GM23248 (cell line): ENCODE results near the gene HTR3B. TPM values are rescaled to one million over a fixed set of nuclear protein-coding genes. Genes with fewer than 3 reads are reported as not detected.

Source experiments
- DNase-seq: peaks from one replicate; pipeline ENCODE4 v3.0.0-alpha.2; 2015
- H2AFZ ChIP-seq: fragments of 200-600 bp; sonication (generic); 2 replicates; pipeline ENCODE4 v1.6.1; 2016; ENCODE audit warnings: antibody characterized with exemption
- H3F3A ChIP-seq: fragments of 200-600 bp; sonication (generic); 2 replicates; pipeline ENCODE4 v1.6.1; 2016; ENCODE audit warnings: mild to moderate bottlenecking, antibody characterized with exemption, mixed run types; ENCODE audit not compliant: insufficient read depth
- H3K27ac ChIP-seq: fragments of 200-600 bp; sonication (generic); 2 replicates; pipeline ENCODE4 v1.5.1; 2016; ENCODE audit warnings: mild to moderate bottlenecking
- H3K27me3 ChIP-seq: fragments of 200-600 bp; sonication (generic); replicated peaks from 2 replicates; pipeline ENCODE4 v1.6.1; 2016; ENCODE audit warnings: mild to moderate bottlenecking; ENCODE audit not compliant: insufficient read depth
- H3K36me3 ChIP-seq: fragments of 200-600 bp; sonication (generic); 2 replicates; pipeline ENCODE4 v1.6.1; 2016; ENCODE audit warnings: low read depth, mild to moderate bottlenecking
- H3K4me1 ChIP-seq: fragments of 200-600 bp; sonication (generic); 2 replicates; pipeline ENCODE4 v1.6.1; 2016; ENCODE audit warnings: mild to moderate bottlenecking; ENCODE audit not compliant: insufficient read depth
- H3K4me2 ChIP-seq: fragments of 200-600 bp; sonication (generic); one replicate; pipeline ENCODE4 v1.6.1; 2016; ENCODE audit warnings: mild to moderate bottlenecking; ENCODE audit not compliant: unreplicated experiment
- H3K4me3 ChIP-seq: fragments of 200-600 bp; sonication (generic); 2 replicates; pipeline ENCODE4 v1.5.1; 2016; ENCODE audit warnings: mild to moderate bottlenecking
- H3K79me2 ChIP-seq: fragments of 200-600 bp; sonication (generic); 2 replicates; pipeline ENCODE4 v1.6.1; 2016; ENCODE audit warnings: mild to moderate bottlenecking; ENCODE audit not compliant: insufficient read depth
- H3K9ac ChIP-seq: fragments of 200-600 bp; sonication (generic); 2 replicates; pipeline ENCODE4 v1.6.1; 2016; ENCODE audit warnings: mild to moderate bottlenecking
- H3K9me2 ChIP-seq: fragments of 200-600 bp; sonication (generic); 2 replicates; pipeline ENCODE4 v1.6.1; 2016; ENCODE audit warnings: mixed run types, mild to moderate bottlenecking, moderate library complexity; ENCODE audit not compliant: insufficient read depth
- H3K9me3 ChIP-seq: fragments of 200-600 bp; sonication (generic); one replicate; pipeline ENCODE4 v1.6.1; 2017; ENCODE audit warnings: low read depth
- H4K20me1 ChIP-seq: fragments of 200-600 bp; sonication (generic); 2 replicates; pipeline ENCODE4 v1.6.0; 2016; ENCODE audit not compliant: insufficient read depth
- EZH2 ChIP-seq: fragments of 200-600 bp; sonication (generic); IDR thresholded peaks from 2 replicates; pipeline ENCODE4 v1.6.1; 2018; ENCODE audit warnings: antibody characterized with exemption, mild to moderate bottlenecking; ENCODE audit not compliant: insufficient read depth, poor library complexity, severe bottlenecking
- EZH2phosphoT487 ChIP-seq: fragments of 200-600 bp; sonication (generic); IDR thresholded peaks from 2 replicates; pipeline ENCODE4 v1.6.1; 2018; ENCODE audit warnings: antibody characterized with exemption, moderate library complexity, mild to moderate bottlenecking, low read depth; ENCODE audit not compliant: insufficient read depth
- WGBS, 2 experiments: methylation state at CpG; one replicate each; pipeline ENCODE4 v1.1.6; 2015 to 2017; ENCODE audit warnings: low lambda C conversion rate in 2 of 2, low coverage in 1 of 2; ENCODE audit errors: missing lambda C conversion rate in 2 of 2; 5-methylcytosine and 5-hydroxymethylcytosine counted together
- in situ Hi-C: fragments of 300-500 bp; cut with MboI; formaldehyde crosslinking; loops from 2 replicates; pipeline ENCODE4 v1.15.0; 2020
- polyA plus RNA-seq: library from polyadenylated mRNA; unstranded; fragments of >200 nt; fragmentation: Nextera tagmentation; extraction: Ambion mirVana; gene quantifications from 2 replicates; pipeline ENCODE4 v1.2.1, GENCODE V29; 2016
- total RNA-seq: library from RNA; depleted of rRNA; stranded (reverse); fragments of >200 nt; shearing (Covaris generic); gene quantifications from 2 replicates; pipeline ENCODE4 v1.2.3, GENCODE V29; 2014

Gene HTR3B
- total and polyA plus RNA-seq, 2 experiments from 2014 or later = not detected

GRCh38 chr11:113954235-113954634 lies 49.6 kb downstream of the HTR3B start:
- Histone ChIP-seq H3K4me3 (no peak overlapping the region), H3K4me2 (no peak overlapping the region), H3K27me3 (peaks cover 17% of the 10 kb centered on the region), H3K9me3 (no peaks in the 10 kb centered on the region), H3K79me2 (no peaks in the 10 kb centered on the region), H2AFZ (no peak overlapping the region), H3K27ac (no peak overlapping the region), H3K9me2 (no peaks in the 10 kb centered on the region), H3K36me3 (no peaks in the 10 kb centered on the region), H3K4me1 (no peaks in the 10 kb centered on the region), H3K9ac (no peak overlapping the region), H3F3A (no peaks in the 10 kb centered on the region), H4K20me1 (no peaks in the 10 kb centered on the region)
- 28 to 34% methylated on average over 6 of the region's 6 CpGs for WGBS, 2 experiments
- in situ Hi-C loops = no loop called here
- no peak for DNase-seq
- TF ChIP-seq EZH2 = no peak
- TF ChIP-seq EZH2phosphoT487 = no peak

DNA sequence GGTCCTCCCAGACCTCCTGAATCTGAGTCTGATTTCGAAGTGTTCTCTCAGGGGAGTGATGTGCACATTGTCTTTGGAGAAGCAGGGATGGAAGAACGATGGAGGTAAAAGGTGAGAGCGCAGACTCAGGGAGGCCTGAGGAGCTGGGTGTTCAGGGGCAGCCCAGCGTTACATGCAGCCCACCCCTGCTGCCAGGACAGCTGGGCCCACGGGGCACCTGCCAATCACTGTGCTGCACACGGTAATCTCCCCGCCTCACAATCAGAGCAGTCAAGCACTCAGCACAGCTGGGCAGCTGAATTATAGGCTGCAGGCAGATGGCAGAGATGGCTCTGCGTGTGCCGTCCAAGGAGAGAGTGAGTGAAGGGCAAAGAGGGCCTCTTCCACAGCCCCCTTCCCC lies 52.4 kb downstream of the HTR3B start:
- no peaks in the 10 kb centered on the region for H3K9me2 ChIP-seq
- WGBS, 2 experiments = 12 to 13% methylated on average over 9 of the region's 9 CpGs
- no peaks in the 10 kb centered on the region for H3K79me2 ChIP-seq
- no peak overlapping the region for H3K4me2 ChIP-seq
- H3F3A ChIP-seq = no peaks in the 10 kb centered on the region
- H3K27me3 ChIP-seq = peaks cover 17% of the 10 kb centered on the region
- H3K27ac ChIP-seq = no peak overlapping the region
- TF ChIP-seq EZH2phosphoT487 (no peak), EZH2 (no peak)
- no peaks in the 10 kb centered on the region for H3K4me1 ChIP-seq
- no peak for DNase-seq
- in situ Hi-C loops = no loop called here
- no peaks in the 10 kb centered on the region for H4K20me1 ChIP-seq
- no peak overlapping the region for H3K4me3 ChIP-seq
- H3K9me3 ChIP-seq = no peaks in the 10 kb centered on the region
- H3K9ac ChIP-seq = no peak overlapping the region
- H3K36me3 ChIP-seq = no peaks in the 10 kb centered on the region
- no peak overlapping the region for H2AFZ ChIP-seq

- H3K36me3 ChIP-seq = no peaks in the 10 kb centered on the region
- H3K9me2 ChIP-seq = no peaks in the 10 kb centered on the region
- H2AFZ ChIP-seq = no peak overlapping the region
- 43 to 49% methylated on average over 9 of the region's 9 CpGs for WGBS, 2 experiments
- H3K4me2 ChIP-seq = no peak overlapping the region
- H3K9ac ChIP-seq = no peak overlapping the region
- H3K9me3 ChIP-seq = no peaks in the 10 kb centered on the region
- TF ChIP-seq EZH2phosphoT487 (no peak), EZH2 (no peak)
- H3K4me1 ChIP-seq = no peaks in the 10 kb centered on the region
- no peak overlapping the region for H3K27ac ChIP-seq
- in situ Hi-C loops = no loop called here
- H3K79me2 ChIP-seq = no peaks in the 10 kb centered on the region
- no peaks in the 10 kb centered on the region for H3F3A ChIP-seq
- H3K27me3 ChIP-seq = peaks cover 10% of the 10 kb centered on the region
- no peak overlapping the region for H3K4me3 ChIP-seq
- no peak for DNase-seq
- no peaks in the 10 kb centered on the region for H4K20me1 ChIP-seq
Measured at GRCh38 chr11:113960702-113961330, 56.2 kb downstream of the HTR3B start.

DNA sequence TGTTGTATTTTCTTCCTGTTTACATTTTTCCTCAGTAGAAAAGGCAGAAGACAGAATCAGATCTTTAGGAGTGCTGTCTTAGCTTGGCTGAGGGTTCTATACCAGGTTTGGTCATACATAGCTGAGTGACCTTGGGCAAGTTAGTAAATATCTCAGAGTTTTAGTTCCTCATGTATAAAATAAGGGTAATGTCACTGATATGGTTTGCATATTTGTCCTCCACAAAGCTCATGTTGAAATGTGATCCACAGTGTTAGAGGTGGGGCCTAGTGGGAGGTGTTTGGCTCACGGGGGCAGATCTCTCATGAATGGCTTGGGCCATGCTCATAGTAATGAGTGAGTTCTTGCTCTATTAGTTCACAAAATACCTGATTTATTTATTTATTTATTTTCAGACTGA lies 62.8 kb downstream of the HTR3B start:
- Histone ChIP-seq H3K79me2 (no peaks in the 10 kb centered on the region), H3K27ac (no peak overlapping the region), H3K9me2 (no peaks in the 10 kb centered on the region), H3K27me3 (peaks cover 12% of the 10 kb centered on the region; the same call in 1 of the 2 replicates), H3K4me2 (no peak overlapping the region), H3K9ac (no peak overlapping the region), H3K36me3 (no peaks in the 10 kb centered on the region), H2AFZ (no peak overlapping the region), H3K4me1 (no peaks in the 10 kb centered on the region), H3F3A (no peaks in the 10 kb centered on the region), H4K20me1 (no peaks in the 10 kb centered on the region), H3K4me3 (no peak overlapping the region), H3K9me3 (no peaks in the 10 kb centered on the region)
- 31 to 33% methylated on average over 1 of the region's 1 CpG for WGBS, 2 experiments
- DNase-seq = no peak
- TF ChIP-seq EZH2 (no peak), EZH2phosphoT487 (no peak)
- in situ Hi-C loops = no loop called here
